ENCODE results near the gene FAM222B.
A peak's percentile ranks its signal among the peaks of the same experiment; 100 is the strongest.
"Not testable (repeated sequence)": the region's sequence is repeated elsewhere in the genome, so short reads cannot be mapped to it uniquely, and the experiment has no call there.

Gene FAM222B

DNA sequence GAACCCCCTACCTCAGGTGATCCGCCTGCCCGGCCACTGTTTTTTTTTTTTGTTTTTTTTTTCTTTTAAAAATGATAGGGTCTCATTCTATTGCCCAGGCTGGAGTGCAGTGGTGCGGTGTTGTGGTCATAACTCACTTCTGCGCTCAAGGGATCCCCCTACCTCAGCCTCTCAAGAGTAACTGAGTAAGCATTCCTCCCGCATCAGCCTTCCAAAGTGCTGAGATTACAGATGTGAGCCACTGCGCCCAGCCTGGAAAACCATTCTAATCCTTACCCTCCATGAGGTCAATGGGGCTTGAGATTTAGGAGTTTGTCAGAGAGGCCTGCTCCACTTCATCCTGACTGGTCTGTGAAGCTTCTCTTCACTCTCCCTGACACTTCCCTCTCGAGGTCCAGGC is 24.7 kb upstream of the FAM222B start:
- no peak for DNase-seq

DNA sequence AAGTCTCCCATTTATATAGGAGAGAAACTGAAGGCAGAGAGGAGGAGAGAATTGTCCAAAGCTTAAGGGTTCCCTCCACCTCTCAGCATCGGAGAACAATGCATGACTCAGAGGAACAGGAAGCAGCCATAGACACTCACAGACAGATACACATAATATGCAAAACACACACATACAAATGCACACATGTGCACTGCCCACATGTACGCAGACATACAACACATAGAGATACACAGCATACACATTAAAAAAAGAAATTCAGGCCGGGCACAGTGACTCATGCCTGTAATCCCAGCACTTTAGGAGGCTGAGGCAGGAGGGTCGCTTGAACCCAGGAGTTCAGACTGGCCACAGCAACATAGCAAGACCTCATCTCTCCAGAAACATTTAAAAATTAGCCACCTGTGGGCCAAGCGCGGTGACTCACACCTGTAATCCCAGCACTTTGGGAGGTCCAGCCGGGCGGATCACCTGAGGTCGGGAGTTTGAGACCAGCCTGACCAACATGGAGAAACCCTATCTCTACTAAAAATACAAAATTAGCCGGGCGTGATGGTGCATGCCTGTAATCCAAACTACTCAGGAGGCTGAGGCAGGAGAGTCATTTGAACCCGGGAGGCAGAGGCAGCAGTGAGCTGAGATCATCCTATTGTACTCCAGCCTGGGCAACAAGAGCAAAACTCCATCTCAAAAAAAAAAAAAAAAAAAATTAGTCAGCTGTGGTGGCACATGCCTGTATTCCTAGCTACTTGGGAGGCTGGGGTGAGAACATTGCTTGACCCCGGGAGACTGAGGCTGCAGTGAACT is 23.6 kb upstream of the FAM222B start:
- DNase-seq, result peak; percentile 18 to 38

DNA sequence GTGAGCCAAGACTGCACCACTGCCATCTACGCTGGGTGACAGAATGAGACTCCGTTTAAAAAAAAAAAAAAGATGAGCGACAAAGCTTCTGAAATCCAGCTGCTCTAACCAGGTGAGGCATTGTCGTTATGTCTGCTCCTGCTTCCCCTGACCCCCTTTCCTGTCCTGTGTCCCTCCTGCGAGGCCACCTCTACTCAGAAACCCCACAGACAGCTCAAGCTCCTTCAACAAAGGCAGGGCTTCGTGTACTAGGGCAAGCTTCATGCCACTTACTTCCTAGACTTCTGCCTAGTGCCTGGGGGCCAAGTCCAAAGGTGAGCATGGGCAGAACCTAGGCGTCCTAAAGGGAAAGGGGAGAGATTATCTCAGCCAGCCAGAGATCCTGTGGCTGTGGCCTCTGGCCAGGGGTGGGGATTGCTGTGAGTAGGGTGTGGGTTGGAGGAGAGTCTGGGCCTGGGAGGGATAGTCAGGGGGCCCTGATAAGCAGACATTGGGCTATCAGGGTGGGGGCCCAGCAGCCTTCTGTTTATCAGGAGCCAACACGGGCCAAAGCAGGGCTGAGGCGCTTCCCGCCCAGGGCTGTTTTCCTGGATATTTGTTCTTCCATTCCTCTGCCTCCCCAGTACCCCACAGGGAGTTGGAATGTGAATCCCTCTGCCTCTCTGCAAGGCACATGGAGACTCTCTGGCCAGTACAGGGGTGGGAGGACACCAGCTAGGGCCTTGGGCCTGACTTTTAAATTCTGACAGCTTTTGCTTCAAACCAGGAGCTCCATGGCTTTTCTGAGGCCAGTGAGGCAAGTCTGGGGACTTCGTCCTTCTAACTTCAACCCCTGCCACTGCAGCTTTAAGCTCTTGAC is 22.6 kb upstream of the FAM222B start:
- no peak for DNase-seq

DNA sequence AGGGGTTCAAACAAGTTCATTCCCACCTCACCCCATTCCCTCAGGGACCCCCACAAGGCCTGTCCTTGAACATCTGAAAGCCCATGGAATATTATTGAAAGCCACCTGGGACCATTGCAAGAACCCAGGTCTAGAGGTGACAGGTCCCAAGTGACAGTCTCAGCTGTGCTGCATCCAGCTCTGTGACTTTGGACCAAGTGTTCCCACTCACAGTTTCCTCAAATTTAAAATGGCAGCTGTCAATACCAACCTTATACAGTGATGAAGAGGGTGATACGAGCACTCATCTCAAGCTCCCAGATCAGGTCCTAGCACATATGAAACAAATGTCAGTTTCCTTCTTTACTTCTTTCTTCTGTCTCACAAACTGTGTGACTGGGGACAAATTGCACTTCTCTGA is 21.4 kb upstream of the FAM222B start:
- DNase-seq, result no peak

DNA sequence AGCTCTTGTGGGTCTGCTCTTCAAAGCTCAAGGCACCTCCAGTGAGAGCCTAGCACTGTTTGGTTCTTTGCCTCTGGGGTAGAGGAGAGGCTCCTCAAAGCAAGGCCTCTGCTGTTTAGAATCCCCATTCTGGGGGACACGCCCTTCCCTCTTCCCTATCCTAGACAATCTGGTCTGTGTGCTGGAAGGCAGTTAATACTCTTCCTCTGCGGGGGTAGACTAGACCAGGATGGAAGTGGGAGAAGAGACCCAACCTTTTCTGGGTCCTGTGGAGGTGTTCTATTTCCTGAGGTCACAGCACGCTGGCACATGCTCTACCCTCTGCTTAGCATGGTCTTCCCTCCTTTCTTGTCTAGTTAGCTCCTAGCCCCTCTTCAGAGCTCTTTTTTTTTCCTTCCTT is 20.0 kb upstream of the FAM222B start:
- DNase-seq, result no peak

DNA sequence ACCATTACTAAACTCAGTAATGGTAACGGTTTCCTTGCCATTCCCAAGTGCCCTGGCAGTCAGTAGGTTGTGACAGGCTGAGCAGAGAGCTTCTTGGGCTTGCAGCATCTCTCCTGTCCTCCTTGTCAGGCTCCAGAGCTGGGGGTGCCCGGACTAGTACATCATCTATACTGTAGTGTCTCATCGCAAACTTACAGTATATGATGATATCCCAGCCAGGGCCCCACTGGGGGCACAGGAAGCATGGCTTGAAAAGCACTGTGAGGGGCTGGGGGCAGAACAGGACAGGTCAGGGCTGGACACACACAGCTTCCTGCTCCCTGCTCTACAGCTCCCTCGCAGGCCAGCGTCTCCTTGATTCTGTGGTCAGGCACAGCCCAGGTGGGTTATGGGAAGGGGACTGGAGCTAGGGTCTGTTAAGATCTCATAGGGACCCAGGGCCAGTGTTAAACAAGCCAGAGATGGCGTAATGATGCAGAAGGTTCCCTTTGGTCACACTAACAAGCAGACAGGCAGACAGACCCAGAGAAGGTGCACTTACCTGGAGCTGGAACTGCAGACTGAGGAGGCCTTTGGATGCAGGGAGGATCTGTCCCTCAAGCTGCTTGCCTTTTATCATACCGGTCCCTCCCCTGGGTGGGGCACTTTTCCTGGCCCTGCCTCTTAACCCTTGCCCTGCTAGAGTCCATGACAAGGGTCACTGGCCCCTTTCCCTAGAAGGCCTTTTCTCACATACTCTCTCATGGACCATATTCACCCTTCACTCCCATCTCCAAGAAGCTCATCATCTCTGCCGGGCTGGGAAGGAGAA is 19.0 kb upstream of the FAM222B start:
- no peak for DNase-seq

DNA sequence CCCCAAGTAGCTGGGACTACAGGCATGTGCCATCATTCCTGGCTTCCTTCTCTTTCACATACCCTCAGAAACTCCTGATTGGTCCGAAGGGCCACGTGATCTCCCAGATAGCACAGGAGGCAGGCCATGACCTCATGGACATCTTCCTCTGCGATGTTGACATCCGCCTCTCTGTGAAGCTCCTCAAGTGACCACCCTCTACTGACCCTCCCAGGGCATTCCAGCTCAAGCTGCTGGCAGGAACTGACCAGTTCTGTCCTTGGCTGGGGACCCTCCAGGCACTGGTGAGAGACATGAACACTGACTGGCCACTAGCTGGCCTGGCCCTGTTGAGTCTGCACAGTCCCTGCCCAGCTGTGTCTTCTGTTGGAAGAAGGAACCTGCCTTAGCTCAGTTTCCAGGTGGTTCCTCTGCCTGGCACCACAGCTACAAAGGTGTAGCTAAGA is 17.8 kb upstream of the FAM222B start:
- DNase-seq, result no peak

DNA sequence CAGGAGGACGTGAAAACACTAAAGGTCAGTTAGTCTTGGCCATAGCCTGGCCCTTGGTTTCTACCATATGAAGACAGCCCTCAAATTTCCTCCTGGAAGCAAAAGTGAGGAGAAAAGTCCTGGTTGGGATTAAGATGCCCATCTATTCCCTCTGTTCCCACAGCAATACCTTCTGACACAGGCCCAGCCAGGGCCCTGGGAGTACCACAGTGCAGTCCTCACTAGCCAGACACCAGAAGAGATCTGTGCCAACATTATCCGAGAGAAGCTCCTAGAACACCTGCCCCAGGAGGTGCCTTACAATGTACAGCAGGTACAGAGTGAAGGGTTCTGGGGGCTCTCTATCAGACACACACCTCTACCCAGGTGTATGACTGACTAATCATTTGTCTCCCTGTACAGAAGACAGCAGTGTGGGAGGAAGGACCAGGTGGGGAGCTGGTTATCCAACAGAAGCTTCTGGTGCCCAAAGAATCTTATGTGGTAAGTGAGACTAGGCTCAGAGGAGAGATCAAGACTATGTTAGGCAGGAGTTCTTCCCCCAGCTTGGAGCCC is 16.3 kb upstream of the FAM222B start:
- no peak for DNase-seq

DNA sequence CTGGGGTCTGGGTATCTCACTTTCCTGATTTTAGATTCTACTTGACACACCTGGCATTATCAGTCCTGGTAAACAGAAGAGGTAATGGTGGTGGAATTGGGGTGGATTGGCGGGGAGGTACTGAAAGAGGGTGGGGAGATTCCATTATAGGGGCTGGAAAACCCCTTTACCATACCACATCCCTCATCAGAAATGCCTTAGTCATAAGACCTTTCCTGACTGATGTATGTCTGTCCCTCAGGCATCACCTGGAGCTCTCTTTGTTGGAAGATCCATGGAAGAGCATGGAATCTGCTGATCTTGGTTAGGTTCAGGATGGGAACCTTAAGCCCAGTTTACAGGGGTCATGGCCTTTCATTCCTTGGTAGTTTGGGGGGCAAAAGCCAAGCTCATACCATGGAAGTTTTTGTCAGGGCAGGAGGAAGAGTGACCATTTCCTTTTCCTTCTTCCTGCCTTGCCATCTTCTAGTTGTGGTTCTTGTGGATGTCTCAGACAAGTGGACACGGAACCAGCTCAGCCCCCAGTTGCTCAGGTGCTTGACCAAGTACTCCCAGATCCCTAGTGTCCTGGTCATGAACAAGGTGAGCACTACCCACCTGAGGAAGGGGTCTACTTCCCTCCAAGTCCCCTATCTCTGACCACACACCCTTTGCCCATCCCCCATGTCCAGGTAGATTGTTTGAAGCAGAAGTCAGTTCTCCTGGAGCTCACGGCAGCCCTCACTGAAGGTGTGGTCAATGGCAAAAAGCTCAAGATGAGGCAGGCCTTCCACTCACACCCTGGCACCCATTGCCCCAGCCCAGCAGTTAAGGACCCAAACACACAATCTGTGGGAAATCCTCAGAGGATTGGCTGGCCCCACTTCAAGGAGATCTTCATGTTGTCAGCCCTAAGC is 15.6 kb upstream of the FAM222B start:
- no peak for DNase-seq

DNA sequence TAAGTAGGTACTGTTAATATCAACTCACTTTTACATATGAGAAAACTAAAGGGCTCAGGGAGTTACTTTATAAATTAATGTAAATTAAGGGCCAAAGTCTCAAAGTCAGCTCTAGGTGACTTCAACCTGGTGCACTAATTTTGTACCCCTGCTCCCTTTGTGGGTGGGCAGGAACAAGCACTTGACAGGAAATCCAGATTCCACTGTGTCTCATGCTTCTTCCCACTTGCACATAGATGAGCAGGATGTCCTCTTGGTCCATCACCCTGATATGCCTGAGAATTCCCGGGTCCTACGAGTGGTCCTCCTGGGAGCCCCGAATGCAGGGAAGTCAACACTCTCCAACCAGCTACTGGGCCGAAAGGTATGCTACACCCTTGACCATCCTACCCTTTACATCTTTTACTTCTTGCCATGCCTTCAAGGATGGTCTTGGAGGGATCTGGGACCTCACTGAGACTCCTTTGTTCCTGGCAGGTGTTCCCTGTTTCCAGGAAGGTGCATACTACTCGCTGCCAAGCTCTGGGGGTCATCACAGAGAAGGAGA is 13.5 kb upstream of the FAM222B start:
- DNase-seq, result no peak

DNA sequence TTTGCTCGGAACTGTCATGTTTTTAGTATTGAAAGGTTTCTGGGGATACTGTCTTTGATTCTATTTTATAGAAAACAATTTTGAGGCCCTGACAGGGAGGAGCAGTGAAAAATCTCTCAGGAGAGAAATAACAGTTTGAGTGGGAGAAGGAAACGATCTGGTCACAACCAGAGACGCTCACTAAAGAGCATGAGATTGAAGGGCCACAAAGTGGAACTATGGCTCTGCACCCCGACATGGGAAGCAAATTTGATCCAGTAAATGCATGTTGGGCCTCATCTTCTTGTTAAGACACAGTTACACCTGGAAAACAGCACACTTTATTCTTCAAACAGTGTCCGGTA is 12.7 kb upstream of the FAM222B start:
- no peak for DNase-seq

DNA sequence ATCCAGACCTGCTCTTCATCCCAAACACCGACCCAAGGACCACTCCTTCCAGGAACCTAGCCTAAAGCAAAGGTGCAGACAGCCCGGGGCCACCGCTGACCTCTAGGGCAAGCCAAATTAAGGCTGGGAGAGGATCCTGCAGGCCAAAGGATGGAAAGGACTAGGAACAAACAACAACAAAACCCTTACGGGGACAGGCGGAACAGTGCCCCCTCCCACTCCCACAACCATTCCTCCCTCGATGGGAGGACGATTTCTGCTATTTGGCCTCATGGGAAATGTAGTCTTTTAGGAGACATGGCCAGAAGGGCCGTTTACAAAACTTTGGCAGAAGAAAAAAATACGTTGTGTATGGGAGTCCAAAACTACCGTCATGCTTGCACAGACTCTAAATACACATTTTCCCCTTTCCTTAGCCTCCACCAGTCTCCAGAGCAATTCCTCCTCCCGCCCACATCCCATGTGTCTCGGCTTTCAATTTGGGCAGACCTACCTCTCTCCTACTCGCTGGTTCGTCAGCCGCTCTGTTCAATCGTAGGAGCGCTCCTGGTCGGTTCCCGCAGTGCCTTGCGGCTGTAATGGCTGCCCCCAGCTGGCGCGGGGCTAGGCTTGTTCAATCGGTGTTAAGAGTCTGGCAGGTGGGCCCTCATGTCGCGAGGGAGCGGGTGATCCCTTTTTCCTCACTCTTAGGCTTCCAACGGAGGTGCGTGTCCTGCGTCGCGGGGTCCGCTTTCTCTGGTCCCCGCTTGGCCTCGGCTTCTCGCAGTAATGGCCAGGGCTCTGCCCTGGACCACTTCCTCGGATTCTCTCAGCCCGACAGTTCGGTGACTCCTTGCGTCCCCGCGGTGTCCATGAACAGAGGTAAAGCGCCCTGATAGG is 12.1 kb upstream of the FAM222B start, which contains the start of gene ERAL1:
TSS of gene ERAL1 (plus strand) at position 560 of the 879 bp plus-strand sequence. CDS start at position 579, 19 bp downstream.
- DNase-seq, result peak; percentile 84 to 87

DNA sequence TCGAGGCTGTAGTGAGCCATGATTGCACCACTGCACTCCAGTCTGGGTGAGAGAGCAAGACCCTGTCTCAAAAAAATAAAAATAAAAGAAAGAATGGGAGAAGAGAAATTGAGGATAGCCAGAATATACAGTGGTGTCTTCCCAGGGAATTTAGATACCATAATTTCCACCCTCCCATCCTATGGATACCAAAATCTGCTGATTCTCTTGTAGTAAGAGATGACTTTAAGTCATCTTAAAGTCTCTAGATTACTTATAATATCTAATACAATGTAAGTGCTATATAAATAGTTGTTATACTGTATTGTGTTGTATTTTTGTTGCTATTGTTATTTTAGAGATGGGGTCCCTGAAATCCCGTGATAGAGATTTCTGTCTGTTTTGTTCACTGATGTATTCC is 10.7 kb upstream of the FAM222B start:
- DNase-seq, result no peak

DNA sequence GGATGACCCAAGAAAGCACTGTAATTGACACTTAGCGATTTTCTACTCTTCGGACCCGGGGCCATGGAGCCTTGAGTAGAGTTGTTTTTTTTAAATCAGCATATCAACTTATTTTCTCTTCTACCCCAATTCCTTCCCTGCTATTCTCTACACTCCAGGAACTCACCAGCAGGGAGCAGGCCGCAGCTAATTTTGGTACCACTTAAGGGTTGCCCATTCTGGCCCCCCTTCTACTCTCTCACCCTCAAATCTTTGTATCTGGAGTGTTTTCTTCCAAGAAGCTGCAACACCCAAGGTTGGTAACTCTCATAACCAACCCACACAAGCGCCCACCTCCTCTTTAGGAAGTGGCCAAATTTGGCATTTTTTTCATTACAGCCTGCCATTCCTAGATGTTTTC is 6.7 kb upstream of the FAM222B start:
- peak; percentile 25 to 29 for DNase-seq

DNA sequence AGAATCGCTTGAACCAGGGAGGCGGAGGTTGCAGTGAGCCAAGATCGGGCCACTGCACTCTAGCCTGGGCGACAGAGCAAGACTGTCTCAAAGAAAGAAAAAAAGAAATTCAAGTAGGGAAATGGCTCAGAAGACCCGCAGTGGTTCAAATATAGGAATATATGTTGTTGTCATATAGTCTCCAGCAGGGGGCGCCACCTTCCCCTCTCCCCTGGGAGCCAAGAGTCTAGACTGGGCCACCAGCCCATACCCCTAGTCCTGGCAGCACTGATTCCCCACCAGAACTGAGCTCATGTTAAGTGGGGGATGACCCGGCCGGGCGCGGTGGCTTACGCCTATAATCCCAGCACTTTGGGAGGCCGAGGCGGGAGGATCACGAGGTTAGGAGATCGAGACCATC is 6.1 kb upstream of the FAM222B start:
- DNase-seq, result peak; percentile 37 to 71

DNA sequence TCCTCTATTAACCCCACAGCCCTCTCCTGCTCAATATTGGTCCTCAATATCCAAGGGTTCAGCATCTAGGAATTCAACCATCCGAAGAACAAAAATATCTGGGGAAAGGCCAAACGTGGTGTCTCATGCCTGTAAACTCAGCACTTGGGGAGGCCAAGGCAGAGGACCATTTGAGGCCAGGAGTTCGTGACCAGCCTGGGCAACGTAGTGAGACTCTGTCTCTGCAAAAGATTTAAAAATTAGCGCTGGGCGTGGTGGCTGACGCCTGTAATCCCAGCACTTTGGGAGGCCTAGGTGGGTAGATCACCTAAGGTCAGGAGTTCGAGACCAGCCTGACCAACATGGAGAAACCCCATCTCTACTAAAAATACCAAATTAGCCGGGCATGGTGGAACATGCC is 4.1 kb upstream of the FAM222B start:
- not testable (repeated sequence) for DNase-seq

DNA sequence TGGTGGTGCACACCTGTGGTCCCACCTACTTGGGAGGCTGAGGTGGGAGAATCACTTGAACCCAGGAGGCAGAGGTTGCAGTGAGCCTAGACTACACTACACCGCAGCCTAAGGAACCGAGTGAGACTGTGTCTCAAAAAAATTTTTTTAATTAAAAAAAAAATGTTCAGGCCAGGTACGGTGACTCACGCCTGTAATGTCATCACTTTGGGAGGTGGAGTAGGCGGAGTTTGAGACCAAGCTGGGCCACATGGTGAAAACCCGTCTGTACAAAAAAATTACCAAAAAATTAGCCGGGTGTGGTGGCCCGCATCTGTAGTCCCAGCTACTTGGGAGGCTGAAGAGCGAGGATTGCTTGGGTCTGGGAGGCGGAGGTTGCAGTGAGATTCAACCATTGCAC is 3.6 kb upstream of the FAM222B start:
- DNase-seq, result no peak

DNA sequence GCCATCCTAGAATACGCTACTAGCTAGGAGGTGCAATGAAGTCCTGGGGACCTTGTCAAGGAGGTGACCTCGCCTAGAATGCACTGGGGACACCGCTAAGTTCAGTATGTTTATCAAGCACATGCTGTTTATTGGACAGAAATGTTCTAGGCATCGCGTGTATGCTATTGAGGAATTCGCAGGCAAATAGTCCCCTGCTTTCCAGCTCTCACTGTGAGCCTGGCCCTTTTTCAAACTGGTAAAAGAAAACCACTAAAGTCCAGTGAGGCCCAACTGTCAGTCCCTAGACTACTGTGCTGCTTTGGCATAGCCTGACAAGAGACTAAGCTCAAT is 1.2 kb upstream of the FAM222B start:
- no peak for DNase-seq

DNA sequence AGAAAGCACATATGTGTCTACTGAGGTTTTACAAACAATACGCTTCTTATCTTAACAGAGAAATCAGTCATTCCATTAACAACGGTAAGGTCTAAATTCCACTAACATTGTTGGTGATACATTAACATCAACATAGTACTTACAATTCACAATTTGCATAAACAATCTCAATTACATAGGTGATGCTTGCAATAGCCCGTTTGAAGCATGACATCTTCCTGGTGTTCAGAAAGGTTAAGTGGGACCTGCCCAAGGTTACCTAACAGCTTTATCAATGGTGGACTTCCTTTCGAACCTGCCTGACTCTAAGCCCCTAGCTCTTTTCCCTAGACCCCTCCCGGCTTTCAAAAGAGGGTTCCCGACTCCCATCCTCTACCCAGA is 699 bp downstream of the FAM222B start:
- no peak for DNase-seq

DNA sequence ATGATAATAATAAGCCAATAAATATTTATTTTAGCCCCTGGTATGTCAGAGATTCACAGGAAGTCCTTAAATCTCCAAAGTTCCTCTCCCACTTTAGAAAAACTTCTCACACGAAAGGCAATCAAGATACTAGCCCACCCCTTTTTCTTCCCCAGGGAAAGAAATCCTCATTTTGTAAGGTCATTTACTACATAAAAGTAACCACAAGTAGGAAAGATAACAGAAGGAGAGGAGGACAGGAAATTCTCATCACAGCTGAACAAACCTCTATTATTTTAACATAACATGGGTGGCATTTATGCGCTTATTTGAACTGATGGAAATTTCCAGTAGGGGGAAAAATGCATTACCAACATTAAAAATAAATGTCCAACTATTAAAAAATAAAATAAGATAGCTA is 3.4 kb downstream of the FAM222B start:
- DNase-seq, result no peak

DNA sequence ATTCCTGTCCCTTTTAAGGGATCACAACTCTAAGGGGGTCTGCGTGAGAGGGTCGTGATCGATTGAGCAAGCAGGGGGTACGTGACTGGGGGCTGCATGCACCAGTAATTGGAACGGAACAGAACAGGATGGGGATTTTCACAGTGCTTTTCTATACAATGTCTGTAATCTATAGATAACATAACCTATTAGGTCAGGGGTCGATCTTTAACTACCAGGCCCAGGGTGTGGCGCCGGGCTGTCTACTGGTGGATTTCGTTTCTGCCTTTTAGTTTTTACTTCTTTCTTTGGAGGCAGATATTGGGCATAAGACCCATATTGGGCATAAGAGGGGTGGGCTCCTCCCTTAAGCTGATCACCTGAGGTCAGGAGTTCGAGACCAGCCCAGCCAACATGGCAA is 6.0 kb downstream of the FAM222B start:
- DNase-seq, result not testable (repeated sequence)
